Measurements from ENCODE around the gene IL4. TPM values are rescaled to one million over a fixed set of nuclear protein-coding genes. Genes with fewer than 3 reads are reported as not detected.
A peak's percentile ranks its signal among the peaks of the same experiment; 100 is the strongest.

Gene IL4
- total RNA-seq, 1 donor from 2014 or later: not detected

- Histone ChIP-seq H3K36me3 (no peaks in the 10 kb centered on the region), H3K4me1 (peaks cover 6% of the 10 kb centered on the region), H3K4me2 (no peak overlapping the region), H3K9me3 (ENCODE audit: low read depth) (no peaks in the 10 kb centered on the region), H3F3A (ENCODE audit: low read depth) (no peaks in the 10 kb centered on the region), H2AFZ (replicated peaks) (no peak overlapping the region), H3K27me3 (peaks cover 42% of the 10 kb centered on the region), H3K27ac (no peak overlapping the region), H4K20me1 (ENCODE audit: low read depth) (no peaks in the 10 kb centered on the region), H3K4me3 (no peak overlapping the region), H3K9ac (no peak overlapping the region), H3K79me2 (ENCODE audit: low read depth) (no peaks in the 10 kb centered on the region)
- Mint-ChIP-seq H3K4me1 (peaks cover 11% of the 10 kb centered on the region), H3K36me3 (no peaks in the 10 kb centered on the region), H3K27ac (peak overlapping the region; percentile 57), H3K4me3 (no peak overlapping the region), H3K9me3 (peaks cover 2% of the 10 kb centered on the region), H3K27me3 (ENCODE audit: insufficient read depth, low read depth) (peaks cover 30% of the 10 kb centered on the region)
- TF ChIP-seq CTCF (IDR thresholded peaks at IDR 0.05): no peak
- TF ChIP-seq EZH2 (IDR thresholded peaks at IDR 0.05): no peak
- no peak for DNase-seq (ENCODE audit: low spot score)
These were observed 15.1 kb upstream of the IL4 start for GRCh38 chr5:132658381-132659302.

- Mint-ChIP-seq H3K9me3 (peaks cover under 1% of the 10 kb centered on the region), H3K27me3 (ENCODE audit: insufficient read depth, low read depth) (peaks cover 23% of the 10 kb centered on the region), H3K27ac (no peak overlapping the region), H3K4me3 (no peak overlapping the region), H3K4me1 (peaks cover 17% of the 10 kb centered on the region), H3K36me3 (no peaks in the 10 kb centered on the region)
- H3K9me3 ChIP-seq (ENCODE audit: low read depth): no peaks in the 10 kb centered on the region
- no peak overlapping the region for H3K4me2 ChIP-seq
- no peaks in the 10 kb centered on the region for H3K79me2 ChIP-seq (ENCODE audit: low read depth)
- H2AFZ ChIP-seq (replicated peaks): no peak overlapping the region
- H4K20me1 ChIP-seq (ENCODE audit: low read depth): no peaks in the 10 kb centered on the region
- no peak overlapping the region for H3K27ac ChIP-seq
- H3K36me3 ChIP-seq: no peaks in the 10 kb centered on the region
- no peak overlapping the region for H3K4me3 ChIP-seq
- H3K27me3 ChIP-seq: peaks cover 30% of the 10 kb centered on the region
- H3F3A ChIP-seq (ENCODE audit: low read depth): no peaks in the 10 kb centered on the region
- no peak overlapping the region for H3K9ac ChIP-seq
- no peaks in the 10 kb centered on the region for H3K4me1 ChIP-seq
- TF ChIP-seq EZH2phosphoT487 (IDR thresholded peaks at IDR 0.05) (no peak), EZH2 (IDR thresholded peaks at IDR 0.05) (no peak), CTCF (IDR thresholded peaks at IDR 0.05) (no peak)
- DNase-seq (ENCODE audit: low spot score): no peak
These were observed 13.9 kb upstream of the IL4 start for GRCh38 chr5:132659598-132660493.

GRCh38 chr5:132661231-132662003 lies 12.4 kb upstream of the IL4 start:
- Histone ChIP-seq H3K4me2 (no peak overlapping the region), H3F3A (ENCODE audit: low read depth) (no peaks in the 10 kb centered on the region), H3K79me2 (ENCODE audit: low read depth) (no peaks in the 10 kb centered on the region), H3K4me1 (no peaks in the 10 kb centered on the region), H3K27ac (no peak overlapping the region), H3K4me3 (no peak overlapping the region), H3K36me3 (no peaks in the 10 kb centered on the region), H3K9me3 (ENCODE audit: low read depth) (no peaks in the 10 kb centered on the region), H3K9ac (no peak overlapping the region), H2AFZ (replicated peaks) (no peak overlapping the region), H3K27me3 (peaks cover 14% of the 10 kb centered on the region), H4K20me1 (ENCODE audit: low read depth) (no peaks in the 10 kb centered on the region)
- no peaks in the 10 kb centered on the region for H3K9me3 Mint-ChIP-seq
- H3K4me1 Mint-ChIP-seq: peaks cover 22% of the 10 kb centered on the region
- peak overlapping the region; percentile 74 for H3K27ac Mint-ChIP-seq
- peaks cover 13% of the 10 kb centered on the region for H3K27me3 Mint-ChIP-seq (ENCODE audit: insufficient read depth, low read depth)
- H3K36me3 Mint-ChIP-seq: no peaks in the 10 kb centered on the region
- no peak for DNase-seq (ENCODE audit: low spot score)
- H3K4me3 Mint-ChIP-seq: no peak overlapping the region
- TF ChIP-seq CTCF (IDR thresholded peaks at IDR 0.05) (no peak), EZH2 (IDR thresholded peaks at IDR 0.05) (no peak), EZH2phosphoT487 (IDR thresholded peaks at IDR 0.05) (no peak)
